IPS DF 6.9 (cell line): ENCODE measurements around the gene EPO.

Source experiments
- DNase-seq: peaks from one replicate; pipeline ENCODE4 v3.0.0-alpha.2; 2013; ENCODE audit warnings: low read depth, low spot score
- H3K27ac ChIP-seq: one replicate; pipeline ENCODE4 v1.5.1; 2013; ENCODE audit warnings: low read length, control low read depth
- H3K27me3 ChIP-seq: 2 replicates; pipeline ENCODE4 v1.6.1; 2013; ENCODE audit warnings: mild to moderate bottlenecking, low read length; ENCODE audit not compliant: control insufficient read depth, insufficient read depth
- H3K36me3 ChIP-seq: 2 replicates; pipeline ENCODE4 v1.6.1; 2013; ENCODE audit warnings: low read length; ENCODE audit not compliant: control insufficient read depth, insufficient read depth
- H3K4me1 ChIP-seq: 2 replicates; pipeline ENCODE4 v1.6.1; 2013; ENCODE audit warnings: low read length; ENCODE audit not compliant: control insufficient read depth, insufficient read depth
- H3K4me3 ChIP-seq: 2 replicates; pipeline ENCODE4 v1.5.1; 2013; ENCODE audit warnings: mild to moderate bottlenecking, low read length
- H3K9me3 ChIP-seq: 2 replicates; pipeline ENCODE4 v1.6.1; 2013; ENCODE audit warnings: low read length, inconsistent platforms; ENCODE audit not compliant: control insufficient read depth, insufficient read depth
- WGBS: extraction: QIAGEN DNeasy Blood & Tissue Kit; methylation state at CpG from one replicate; pipeline ENCODE4 v1.1.7; 2013; ENCODE audit warnings: mixed read lengths, missing lambda C conversion rate; ENCODE audit not compliant: insufficient read length, insufficient coverage; 5-methylcytosine and 5-hydroxymethylcytosine counted together

EPO gene

DNA sequence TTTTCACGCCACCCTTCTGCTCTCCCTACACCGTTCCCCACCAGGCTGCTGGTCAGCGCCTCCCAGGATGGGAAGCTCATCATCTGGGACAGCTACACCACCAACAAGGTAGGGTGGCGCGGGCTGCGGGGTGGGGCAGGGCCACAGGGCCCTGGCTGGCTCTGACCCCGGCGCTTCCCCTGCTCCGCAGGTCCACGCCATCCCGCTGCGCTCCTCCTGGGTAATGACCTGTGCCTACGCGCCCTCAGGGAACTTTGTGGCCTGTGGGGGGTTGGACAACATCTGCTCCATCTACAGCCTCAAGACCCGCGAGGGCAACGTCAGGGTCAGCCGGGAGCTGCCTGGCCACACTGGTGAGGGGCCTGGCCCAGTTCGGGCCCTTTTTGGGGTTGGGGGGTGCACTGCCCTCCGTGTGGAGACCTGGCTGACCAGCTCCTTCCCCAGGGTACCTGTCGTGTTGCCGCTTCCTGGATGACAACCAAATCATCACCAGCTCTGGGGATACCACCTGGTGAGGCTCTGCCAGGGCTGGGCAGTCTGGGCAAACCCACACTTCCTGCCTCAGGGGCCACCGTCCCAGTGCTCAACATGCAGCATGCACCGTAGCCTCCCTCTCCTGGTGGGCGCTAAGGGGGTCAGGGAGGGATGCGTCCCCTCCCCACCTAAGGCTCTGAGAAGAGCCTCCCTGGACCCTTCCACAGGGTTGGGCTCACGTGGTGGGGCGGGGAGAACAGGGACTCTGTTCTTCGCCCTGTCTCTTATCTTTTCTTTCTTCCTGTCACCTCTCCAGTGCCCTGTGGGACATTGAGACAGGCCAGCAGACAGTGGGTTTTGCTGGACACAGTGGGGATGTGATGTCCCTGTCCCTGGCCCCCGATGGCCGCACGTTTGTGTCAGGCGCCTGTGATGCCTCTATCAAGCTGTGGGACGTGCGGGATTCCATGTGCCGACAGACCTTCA, 42.7 kb upstream of the EPO start:
- no peak for DNase-seq
- H3K36me3 ChIP-seq: peaks cover 35% of the 10 kb centered on the region
- no peak overlapping the region for H3K4me3 ChIP-seq
- H3K9me3 ChIP-seq: no peaks in the 10 kb centered on the region
- 0 out of 2 replicates have a peak, but pooled peaks cover under 1% of the 10 kb centered on the region for H3K27me3 ChIP-seq
- H3K4me1 ChIP-seq: no peaks in the 10 kb centered on the region
- no peak overlapping the region for H3K27ac ChIP-seq
- WGBS: no CpG with 5 or more reads among the region's 36 CpGs

DNA sequence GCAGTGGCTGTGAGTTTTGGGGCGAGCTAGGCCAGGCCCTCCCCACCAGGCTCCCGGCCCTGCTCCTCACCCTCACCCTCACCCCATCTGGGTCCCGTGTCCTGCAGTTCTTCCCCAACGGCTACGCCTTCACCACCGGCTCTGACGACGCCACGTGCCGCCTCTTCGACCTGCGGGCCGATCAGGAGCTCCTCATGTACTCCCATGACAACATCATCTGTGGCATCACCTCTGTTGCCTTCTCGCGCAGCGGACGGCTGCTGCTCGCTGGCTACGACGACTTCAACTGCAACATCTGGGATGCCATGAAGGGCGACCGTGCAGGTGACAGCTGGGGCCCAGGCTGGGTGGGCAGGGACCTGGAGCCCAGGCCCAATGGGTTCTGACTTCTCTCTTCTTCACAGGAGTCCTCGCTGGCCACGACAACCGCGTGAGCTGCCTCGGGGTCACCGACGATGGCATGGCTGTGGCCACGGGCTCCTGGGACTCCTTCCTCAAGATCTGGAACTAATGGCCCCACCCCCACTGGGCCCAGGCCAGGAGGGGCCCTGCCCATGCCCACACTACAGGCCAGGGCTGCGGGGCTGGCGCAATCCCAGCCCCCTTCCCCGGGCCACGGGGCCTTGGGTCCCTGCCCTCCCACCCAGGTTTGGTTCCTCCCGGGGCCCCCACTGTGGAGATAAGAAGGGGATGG, 41.8 kb upstream of the EPO start:
- no CpG with 5 or more reads among the region's 35 CpGs for WGBS
- Histone ChIP-seq H3K27ac (no peak overlapping the region), H3K4me3 (no peak overlapping the region), H3K4me1 (no peaks in the 10 kb centered on the region; the same call in 1 of the 2 replicates), H3K27me3 (no peaks in the 10 kb centered on the region), H3K36me3 (peaks cover 43% of the 10 kb centered on the region), H3K9me3 (no peaks in the 10 kb centered on the region)
- DNase-seq: no peak

DNA sequence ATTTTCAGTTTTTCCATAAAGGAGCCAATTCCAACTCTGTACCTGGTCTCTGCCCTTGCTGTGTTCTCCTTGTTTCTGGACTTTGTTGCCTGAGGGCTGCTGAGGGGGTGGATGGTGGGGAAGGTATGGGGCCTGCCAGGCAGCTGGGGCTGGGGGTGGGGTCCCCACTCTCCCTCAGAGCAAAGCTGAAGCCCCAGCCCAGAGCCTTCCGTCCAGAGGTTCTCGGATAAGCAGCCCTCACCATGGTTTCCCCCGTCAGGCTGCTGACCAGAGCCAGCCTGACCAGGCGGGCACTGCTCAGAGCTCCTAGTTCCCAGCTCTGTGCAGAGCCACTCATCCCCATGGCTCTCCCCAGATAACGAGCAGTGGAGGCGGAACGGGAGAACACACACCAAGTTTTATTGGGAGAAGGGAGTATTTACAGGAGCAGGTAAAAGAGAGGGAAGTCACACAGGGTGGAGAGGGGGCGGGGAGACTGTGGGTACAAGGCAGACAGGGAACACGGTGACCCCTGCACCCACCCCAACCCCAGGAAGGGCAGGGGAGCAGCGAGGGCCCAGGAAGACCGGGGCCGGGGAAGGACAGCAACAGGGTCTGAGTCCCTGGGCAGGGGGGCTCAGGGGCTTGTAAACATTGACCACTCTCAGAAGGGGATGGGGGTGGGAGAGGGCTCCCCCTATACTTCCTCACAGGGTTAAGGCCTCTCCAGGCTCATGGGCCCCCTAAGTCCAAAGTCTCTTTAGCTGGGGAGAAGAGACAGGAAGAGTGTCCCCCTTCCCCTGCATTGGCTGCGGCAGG, 40.9 kb upstream of the EPO start:
- H3K36me3 ChIP-seq: peaks cover 52% of the 10 kb centered on the region
- H3K4me1 ChIP-seq: no peaks in the 10 kb centered on the region; the same call in 1 of the 2 replicates
- H3K27me3 ChIP-seq: no peaks in the 10 kb centered on the region
- no peaks in the 10 kb centered on the region for H3K9me3 ChIP-seq
- H3K27ac ChIP-seq: no peak overlapping the region
- no CpG with 5 or more reads among the region's 13 CpGs for WGBS
- no peak overlapping the region for H3K4me3 ChIP-seq
- no peak for DNase-seq

DNA sequence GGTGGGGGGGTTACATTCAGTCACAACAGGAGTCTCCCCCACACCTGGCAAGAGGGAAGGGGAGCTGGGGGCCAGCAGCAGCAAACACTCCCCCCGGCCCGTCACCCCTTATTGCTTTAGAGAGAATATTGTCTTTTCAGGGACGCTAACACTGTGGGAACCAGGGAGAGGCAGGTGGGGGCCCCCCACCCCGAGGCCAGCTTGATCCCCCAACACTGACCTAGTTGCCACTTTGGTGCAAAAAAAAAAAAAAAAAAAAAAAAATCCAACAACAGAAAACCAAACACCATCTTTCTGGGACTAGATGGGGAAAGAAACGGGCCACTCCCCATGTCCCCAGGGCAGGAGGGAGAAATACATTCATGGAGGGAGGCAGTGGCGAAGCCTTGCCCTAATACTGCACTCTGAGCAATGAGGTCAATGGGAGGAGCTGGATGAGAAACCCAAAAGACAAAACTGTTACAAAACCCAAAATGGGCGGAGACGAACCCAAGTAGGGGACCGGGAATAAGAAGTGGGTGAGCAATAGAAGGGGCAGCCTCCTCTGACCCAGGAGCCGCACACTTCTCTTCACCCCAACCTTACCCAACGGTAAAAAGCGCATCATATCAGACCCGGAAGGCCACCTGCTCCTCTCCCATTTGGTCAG, 40.2 kb upstream of the EPO start:
- Histone ChIP-seq H3K9me3 (no peaks in the 10 kb centered on the region), H3K4me3 (no peak overlapping the region), H3K27me3 (no peaks in the 10 kb centered on the region), H3K27ac (no peak overlapping the region), H3K36me3 (peaks cover 59% of the 10 kb centered on the region), H3K4me1 (no peaks in the 10 kb centered on the region; the same call in 1 of the 2 replicates)
- no peak for DNase-seq
- no CpG with 5 or more reads among the region's 13 CpGs for WGBS

DNA sequence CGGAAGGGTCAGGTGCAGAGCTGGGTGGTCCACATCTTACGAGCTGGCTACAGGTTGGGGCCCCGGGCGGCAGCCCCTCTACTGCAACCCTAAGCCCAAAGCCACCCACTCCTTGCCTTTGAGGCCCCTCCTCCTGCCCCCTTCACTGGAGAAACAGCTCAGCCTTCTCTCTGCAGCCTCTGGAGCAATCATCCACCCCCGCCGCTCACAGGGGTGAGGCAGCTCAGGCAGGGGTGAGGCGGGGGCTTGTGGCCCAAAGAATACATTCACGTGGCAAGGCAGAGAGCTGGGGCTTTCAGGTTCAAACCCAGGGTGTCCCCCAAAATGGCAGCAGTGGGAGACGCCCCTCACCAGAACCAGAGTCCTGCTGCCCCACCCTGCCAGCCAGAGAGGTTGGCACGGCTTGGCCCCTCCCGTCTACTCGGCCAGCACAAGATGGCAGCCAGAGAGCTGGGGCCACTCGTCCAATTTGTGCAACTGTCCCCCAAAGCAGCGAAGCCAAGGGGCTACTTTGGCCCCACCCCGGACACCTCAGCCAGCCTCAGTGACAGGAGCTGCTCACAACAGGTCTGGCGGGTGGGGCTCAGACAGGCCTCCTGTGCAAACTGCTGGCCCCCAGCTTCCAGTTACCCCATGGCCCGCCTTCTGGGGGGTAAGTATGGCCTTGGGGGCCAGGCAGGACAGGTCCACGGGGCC, 39.5 kb upstream of the EPO start:
- DNase-seq: no peak
- no peak overlapping the region for H3K4me3 ChIP-seq
- WGBS: no CpG with 5 or more reads among the region's 18 CpGs
- no peaks in the 10 kb centered on the region for H3K27me3 ChIP-seq
- no peaks in the 10 kb centered on the region for H3K9me3 ChIP-seq
- H3K27ac ChIP-seq: no peak overlapping the region
- H3K36me3 ChIP-seq: peaks cover 66% of the 10 kb centered on the region
- no peaks in the 10 kb centered on the region; the same call in 1 of the 2 replicates for H3K4me1 ChIP-seq

DNA sequence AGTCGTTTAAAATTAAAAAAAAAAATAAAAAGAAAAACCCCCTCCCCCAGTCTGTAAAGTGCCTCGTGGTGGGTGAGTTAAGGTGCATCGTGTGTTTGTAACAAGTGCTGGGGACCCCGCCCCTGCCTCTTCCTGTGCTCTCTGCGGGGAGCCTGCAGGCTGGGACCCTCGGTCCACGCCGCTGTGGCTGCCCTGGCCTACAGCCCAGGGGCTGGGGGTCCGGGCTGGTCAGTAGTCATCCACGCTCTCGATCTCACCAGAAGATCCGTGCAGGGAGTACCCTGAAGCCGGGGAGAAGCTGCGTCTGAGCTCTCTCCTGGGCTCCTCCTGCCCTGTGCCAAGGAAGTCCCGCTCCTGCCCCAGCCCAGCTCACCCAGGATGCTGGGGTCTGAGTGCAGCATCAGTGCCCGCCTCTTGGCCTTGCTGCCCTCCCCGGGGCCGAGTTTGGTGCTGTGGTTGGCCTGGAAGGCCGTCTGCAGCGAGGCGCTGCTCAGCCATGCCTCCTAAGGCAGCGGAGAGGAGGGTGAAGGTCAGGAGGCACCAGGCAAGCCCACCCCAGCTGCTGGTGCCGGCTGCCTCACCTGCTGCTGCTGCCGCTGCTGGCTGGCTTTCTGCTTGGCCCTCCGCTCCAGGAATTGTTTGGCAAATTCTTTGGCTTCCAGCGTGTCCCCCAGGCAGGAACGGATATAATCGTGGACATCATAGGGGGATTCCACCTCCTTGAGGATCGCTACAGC, 38.6 kb upstream of the EPO start:
- no peaks in the 10 kb centered on the region for H3K27me3 ChIP-seq
- H3K9me3 ChIP-seq: no peaks in the 10 kb centered on the region
- H3K27ac ChIP-seq: no peak overlapping the region
- H3K36me3 ChIP-seq: peaks cover 72% of the 10 kb centered on the region
- H3K4me1 ChIP-seq: no peaks in the 10 kb centered on the region; the same call in 1 of the 2 replicates
- no CpG with 5 or more reads among the region's 29 CpGs for WGBS
- DNase-seq: no peak
- no peak overlapping the region for H3K4me3 ChIP-seq

DNA sequence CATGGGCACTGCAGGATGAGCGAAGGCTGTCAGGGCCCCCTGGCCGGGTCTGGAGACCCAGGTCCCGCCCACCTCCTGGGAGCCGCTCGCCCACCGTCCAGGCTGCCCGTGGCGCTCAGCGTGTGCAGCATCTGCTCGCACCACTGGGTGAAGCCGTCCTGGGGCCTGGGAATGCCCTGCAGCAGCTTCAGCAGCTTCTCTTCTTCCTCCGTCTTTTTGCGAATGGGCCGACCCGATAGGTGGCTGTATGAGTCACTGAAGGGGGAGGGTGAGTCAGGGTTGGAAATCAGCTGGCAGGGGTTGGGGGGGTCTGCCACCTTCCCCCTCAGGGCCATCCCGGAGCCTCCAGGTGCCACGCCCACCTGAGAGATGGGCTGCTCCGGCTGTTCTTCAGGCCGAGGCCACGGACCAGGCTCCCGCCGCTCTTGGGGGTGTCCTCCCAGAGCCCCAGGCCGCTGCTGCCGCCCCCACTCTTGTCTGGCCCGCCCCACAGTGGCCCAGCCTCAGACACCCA, 38.0 kb upstream of the EPO start:
- no peak overlapping the region for H3K4me3 ChIP-seq
- H3K27ac ChIP-seq: no peak overlapping the region
- no peaks in the 10 kb centered on the region for H3K27me3 ChIP-seq
- no CpG with 5 or more reads among the region's 25 CpGs for WGBS
- H3K9me3 ChIP-seq: no peaks in the 10 kb centered on the region
- DNase-seq: no peak
- peaks cover 73% of the 10 kb centered on the region for H3K36me3 ChIP-seq
- no peaks in the 10 kb centered on the region; the same call in 1 of the 2 replicates for H3K4me1 ChIP-seq

DNA sequence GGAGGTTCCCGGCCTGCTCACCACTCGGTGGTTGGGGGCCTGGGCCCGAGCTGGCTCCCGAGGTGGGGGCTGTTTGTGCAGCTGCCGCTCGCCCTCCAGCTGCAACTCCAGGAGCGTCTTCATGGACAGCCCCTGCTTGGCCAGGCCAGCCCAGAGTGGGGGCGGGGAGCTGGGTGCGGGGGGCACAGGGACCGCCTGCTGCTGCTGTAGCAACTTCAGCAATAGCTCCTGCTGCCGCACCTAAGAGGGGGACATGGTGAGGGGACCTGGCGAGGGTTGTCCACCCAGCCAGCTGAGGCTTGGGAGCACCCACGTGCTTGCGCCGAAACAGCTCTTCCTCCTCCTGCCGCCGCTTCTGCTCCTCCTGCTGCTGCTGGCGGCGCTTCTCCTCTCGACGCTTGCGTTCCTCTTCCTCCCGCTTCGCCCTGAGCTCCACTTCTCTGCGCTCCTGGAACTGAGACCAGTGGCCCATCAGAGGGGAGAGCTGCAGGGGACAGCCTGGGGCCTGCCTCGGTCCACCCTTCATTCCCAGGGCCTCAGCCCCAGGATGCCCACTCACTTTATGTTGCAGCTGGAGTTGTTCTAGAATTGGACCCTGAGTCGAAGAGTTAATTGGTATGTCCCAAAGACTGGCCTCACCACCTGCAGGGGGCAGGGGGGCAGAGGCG, 37.1 kb upstream of the EPO start:
- WGBS: no CpG with 5 or more reads among the region's 28 CpGs

More for the DNA sequence above, 37.1 kb upstream of the EPO start:
- peaks cover 78% of the 10 kb centered on the region for H3K36me3 ChIP-seq
- H3K27me3 ChIP-seq: no peaks in the 10 kb centered on the region
- no peaks in the 10 kb centered on the region; the same call in 1 of the 2 replicates for H3K4me1 ChIP-seq
- no peak overlapping the region for H3K4me3 ChIP-seq
- no peak for DNase-seq
- H3K27ac ChIP-seq: no peak overlapping the region
- H3K9me3 ChIP-seq: no peaks in the 10 kb centered on the region
